Brain microvascular endothelial cell (primary cell): ENCODE data around the gene LLGL2.

ENCODE experiments used
- DNase-seq: peaks from one replicate; pipeline ENCODE4 v3.0.0-alpha.2; 2020
- H3K27ac ChIP-seq: fragments of 250-450 bp; sonication (Bioruptor Pico); 2 replicates; pipeline ENCODE4 v1.5.1; 2020; ENCODE audit warnings: mild to moderate bottlenecking, moderate library complexity
- H3K27me3 ChIP-seq: fragments of 250-450 bp; sonication (Bioruptor Pico); replicated peaks from 2 replicates; pipeline ENCODE4 v1.5.1; 2020; ENCODE audit warnings: mild to moderate bottlenecking
- H3K36me3 ChIP-seq: fragments of 250-450 bp; sonication (Bioruptor Pico); replicated peaks from 2 replicates; pipeline ENCODE4 v1.5.1; 2020; ENCODE audit warnings: mild to moderate bottlenecking
- H3K4me3 ChIP-seq: 2 replicates; pipeline ENCODE4 v1.5.1; 2011; ENCODE audit warnings: low read depth, mild to moderate bottlenecking, control low read depth, low read length, moderate library complexity
- in situ Hi-C: cut with HindIII; loops from 2 replicates; pipeline ENCODE4 v1.10.0; 2017; ENCODE audit warnings: low sequenced_read_pairs, low pct_ligation_motif_present
- TF ChIP-seq, protein P1 (sequence below): IDR thresholded peaks from 2 replicates; pipeline ENCODE4 v1.5.1; 2011; ENCODE audit warnings: low read depth, mild to moderate bottlenecking, moderate library complexity, low read length, control low read depth, inconsistent platforms; ENCODE audit errors: missing control alignments

The LLGL2 gene

DNA sequence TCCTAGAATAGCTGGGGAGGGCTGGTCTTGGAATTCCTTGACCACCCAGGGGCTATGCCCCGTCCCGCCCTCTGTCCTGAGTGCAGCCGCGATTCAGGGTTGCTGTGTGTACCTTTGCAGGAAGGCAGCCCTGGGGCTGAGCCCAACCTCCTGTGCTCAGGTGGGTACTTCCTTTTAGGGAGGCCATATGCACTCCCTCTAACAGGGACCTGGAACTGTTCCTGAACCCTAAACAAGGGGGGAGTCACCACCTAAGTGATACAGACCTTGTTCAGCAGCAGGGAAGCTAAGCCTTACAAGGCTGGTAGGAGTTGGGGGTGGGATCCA is 24.6 kb downstream of the LLGL2 start:
- Histone ChIP-seq H3K4me3 (no peak overlapping the region), H3K27me3 (peaks cover 2% of the 10 kb centered on the region), H3K36me3 (no peaks in the 10 kb centered on the region), H3K27ac (no peak overlapping the region)
- in situ Hi-C loops = no loop called here
- TF ChIP-seq, protein P1, sequence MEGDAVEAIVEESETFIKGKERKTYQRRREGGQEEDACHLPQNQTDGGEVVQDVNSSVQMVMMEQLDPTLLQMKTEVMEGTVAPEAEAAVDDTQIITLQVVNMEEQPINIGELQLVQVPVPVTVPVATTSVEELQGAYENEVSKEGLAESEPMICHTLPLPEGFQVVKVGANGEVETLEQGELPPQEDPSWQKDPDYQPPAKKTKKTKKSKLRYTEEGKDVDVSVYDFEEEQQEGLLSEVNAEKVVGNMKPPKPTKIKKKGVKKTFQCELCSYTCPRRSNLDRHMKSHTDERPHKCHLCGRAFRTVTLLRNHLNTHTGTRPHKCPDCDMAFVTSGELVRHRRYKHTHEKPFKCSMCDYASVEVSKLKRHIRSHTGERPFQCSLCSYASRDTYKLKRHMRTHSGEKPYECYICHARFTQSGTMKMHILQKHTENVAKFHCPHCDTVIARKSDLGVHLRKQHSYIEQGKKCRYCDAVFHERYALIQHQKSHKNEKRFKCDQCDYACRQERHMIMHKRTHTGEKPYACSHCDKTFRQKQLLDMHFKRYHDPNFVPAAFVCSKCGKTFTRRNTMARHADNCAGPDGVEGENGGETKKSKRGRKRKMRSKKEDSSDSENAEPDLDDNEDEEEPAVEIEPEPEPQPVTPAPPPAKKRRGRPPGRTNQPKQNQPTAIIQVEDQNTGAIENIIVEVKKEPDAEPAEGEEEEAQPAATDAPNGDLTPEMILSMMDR = no peak
- no peak for DNase-seq

DNA sequence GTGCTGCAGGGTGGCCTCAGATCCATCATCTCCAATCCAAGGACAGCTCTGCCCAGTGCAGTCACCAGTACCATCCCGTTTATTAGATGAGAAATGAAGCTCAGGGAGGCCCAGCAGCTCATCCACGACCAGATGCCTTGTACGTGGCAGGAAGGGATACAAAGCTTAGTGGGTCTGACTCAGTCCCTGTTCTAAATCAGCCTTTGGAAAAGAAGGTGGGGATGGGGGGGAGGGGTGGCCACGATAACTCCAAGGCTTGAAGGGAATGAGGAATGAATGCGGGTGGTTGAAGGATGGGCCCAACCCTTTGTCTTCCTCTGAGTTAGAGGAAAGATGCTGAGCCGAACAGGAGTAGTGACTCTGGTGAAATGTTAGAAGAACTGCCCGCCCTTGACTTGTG is 25.8 kb downstream of the LLGL2 start:
- Histone ChIP-seq H3K4me3 (no peak overlapping the region), H3K27me3 (peaks cover 2% of the 10 kb centered on the region), H3K36me3 (no peaks in the 10 kb centered on the region), H3K27ac (no peak overlapping the region)
- TF ChIP-seq, protein P1 = no peak
- in situ Hi-C loops = no loop called here
- no peak for DNase-seq

DNA sequence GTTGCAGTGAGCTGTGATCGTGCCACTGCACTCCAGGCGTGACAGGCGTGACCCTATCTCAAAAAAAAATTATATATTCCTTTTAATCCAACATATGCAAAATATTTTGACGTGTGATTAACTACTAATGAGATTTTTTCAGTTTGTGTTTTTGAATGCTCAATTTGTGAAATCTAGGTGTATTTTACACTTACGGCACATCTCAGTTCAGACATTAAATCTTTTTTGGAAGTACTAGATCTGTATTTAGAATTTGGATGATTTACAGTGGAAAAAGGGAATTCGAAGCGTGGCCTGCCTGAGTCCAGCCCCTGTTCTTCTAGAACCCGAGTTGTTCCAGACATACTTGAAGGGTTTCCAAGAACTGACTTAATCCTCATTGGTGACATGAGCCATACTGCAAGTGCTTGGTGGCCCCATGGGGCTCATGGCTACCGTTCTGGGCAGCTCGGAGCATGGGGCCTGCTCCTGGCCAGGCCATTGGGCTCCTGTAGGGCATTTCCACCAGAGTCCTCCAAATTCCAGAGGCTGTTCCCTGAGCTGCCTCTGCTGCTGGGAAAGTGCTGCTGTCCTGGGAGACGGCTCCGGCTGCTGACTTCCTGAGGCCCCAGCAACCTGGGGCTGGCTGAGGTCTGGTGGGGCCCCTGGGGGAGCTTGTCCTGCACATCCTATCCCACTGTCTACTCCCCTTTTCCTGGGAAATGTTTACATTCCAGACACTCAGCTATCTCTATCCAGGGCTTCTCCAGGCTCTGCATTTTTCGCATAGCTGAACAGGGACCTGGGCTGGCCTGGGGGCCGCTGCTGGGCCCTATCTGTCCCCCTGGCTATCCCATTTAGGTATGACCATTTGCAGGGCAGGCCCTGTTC is 27.2 kb downstream of the LLGL2 start:
- H3K36me3 ChIP-seq = no peaks in the 10 kb centered on the region
- peaks cover 2% of the 10 kb centered on the region for H3K27me3 ChIP-seq
- no peak for DNase-seq
- in situ Hi-C loops = no loop called here
- TF ChIP-seq, protein P1 = no peak
- no peak overlapping the region for H3K27ac ChIP-seq
- H3K4me3 ChIP-seq = no peak overlapping the region

DNA sequence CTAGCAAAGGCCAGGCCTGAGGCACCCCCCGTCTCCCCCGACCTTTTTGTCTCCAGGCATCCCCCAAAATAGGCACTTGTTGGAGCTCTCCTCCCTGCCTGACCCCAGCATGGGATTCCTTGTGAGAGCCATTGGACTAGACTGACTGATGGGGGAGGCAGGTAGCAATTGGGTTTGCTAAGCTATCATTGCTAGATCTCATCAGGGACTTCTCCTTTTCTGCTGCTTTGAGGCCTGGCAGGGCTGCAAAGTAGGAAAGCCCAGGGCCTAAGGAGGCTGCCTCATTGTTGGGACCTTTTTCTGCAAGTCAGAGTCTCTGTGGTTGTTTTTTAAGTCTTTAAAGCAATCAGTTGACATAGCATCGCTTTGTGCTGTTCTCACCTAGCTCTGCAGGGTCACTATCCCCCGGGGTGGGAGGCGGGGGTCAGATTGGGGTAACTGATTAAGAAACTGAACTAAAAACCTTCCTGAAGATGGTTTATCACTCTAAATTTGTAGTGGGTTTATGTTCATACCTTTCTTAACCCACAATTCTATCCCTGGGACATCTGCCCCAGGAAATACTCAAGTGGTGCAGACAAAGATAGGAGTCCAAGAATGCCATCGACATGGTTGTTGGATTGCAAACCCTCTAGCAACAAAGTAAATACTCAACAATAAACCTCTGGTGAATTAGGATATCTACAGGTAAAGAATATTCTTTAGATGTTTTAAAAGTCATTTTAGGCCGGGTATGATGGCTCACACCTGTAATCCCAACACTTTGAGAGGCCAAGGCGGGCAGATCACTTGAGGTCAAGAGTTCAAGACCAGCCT is 28.0 kb downstream of the LLGL2 start:
- no peak overlapping the region for H3K4me3 ChIP-seq
- H3K36me3 ChIP-seq = no peaks in the 10 kb centered on the region
- no peak overlapping the region for H3K27ac ChIP-seq
- DNase-seq = no peak
- peaks cover 2% of the 10 kb centered on the region for H3K27me3 ChIP-seq
- in situ Hi-C loops = no loop called here
- TF ChIP-seq, protein P1 = no peak

DNA sequence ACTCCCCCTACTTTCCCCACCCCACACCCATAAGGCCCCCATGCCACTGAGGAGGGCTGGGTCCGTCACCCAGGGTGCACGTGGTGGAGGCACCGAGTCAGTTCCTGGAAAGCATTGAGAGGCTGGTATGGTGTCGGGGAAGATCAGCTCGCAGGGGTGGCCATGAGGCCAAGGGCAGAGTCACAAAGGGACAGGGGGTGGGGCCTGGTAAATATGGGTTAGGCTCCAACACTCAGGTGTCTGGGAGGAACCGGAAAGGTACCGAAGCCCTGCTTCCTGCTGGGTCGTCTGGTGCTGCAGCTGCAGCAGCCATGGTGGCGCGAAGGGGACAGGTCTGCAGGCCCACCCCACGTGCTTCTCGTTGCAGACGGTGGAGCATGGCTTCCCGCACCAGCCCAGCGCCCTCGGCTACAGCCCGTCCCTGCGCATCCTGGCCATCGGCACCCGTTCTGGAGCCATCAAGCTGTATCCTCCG is 30.2 kb downstream of the LLGL2 start:
- in situ Hi-C loops = no loop called here
- H3K27me3 ChIP-seq = no peaks in the 10 kb centered on the region
- no peak for DNase-seq
- TF ChIP-seq, protein P1 = no peak
- no peaks in the 10 kb centered on the region for H3K36me3 ChIP-seq
- no peak overlapping the region for H3K4me3 ChIP-seq
- no peak overlapping the region for H3K27ac ChIP-seq
